Caco-2 (cell line): ENCODE results near the gene IL2RG. TPM values are rescaled to one million over a fixed set of nuclear protein-coding genes. Genes with fewer than 3 reads are reported as not detected.

Experiments used
- BruUV-seq: library from RNA; stranded (reverse); fragments of 400-500 nt; replicated peaks from 2 replicates; lab custom pipeline; 2021; lab: Mats Ljungman, UMichigan
- CTCF ChIA-PET: fragments of 300-600 bp; sonication (Branson Sonifier 250); formaldehyde crosslinking; loops from one replicate; lab custom pipeline; 2022; ENCODE audit warnings: antibody characterized with exemption; lab: Charles Lee
- POLR2A ChIA-PET: fragments of 300-600 bp; sonication (Branson Sonifier 250); formaldehyde crosslinking; loops from one replicate; lab custom pipeline; 2022; ENCODE audit warnings: antibody characterized with exemption; lab: Charles Lee
- DNase-seq, 2 experiments: peaks; one replicate each; pipeline versions ENCODE4 v3.0.0 to v3.0.0-alpha.2; 2020 to 2022
- H3K27me3 ChIP-seq: replicated peaks from 2 replicates; pipeline ENCODE4 v1.6.0; 2011; ENCODE audit warnings: low read length; ENCODE audit not compliant: control insufficient read depth, insufficient read depth
- H3K36me3 ChIP-seq: 2 replicates; pipeline ENCODE4 v1.5.1; 2011; ENCODE audit warnings: low read length; ENCODE audit not compliant: control insufficient read depth, insufficient read depth
- H3K4me1 ChIP-seq: fragments of 250-450 bp; sonication (Bioruptor Pico); 2 replicates; pipeline ENCODE4 v1.5.1; 2020; ENCODE audit warnings: mild to moderate bottlenecking
- H3K4me3 ChIP-seq: 2 replicates; pipeline ENCODE4 v1.5.1; 2011; ENCODE audit warnings: low read depth, mild to moderate bottlenecking, control low read depth, low read length
- H3K9me3 ChIP-seq: fragments of 250-450 bp; sonication (Bioruptor Pico); 2 replicates; pipeline ENCODE4 v1.5.1; 2020; ENCODE audit warnings: mild to moderate bottlenecking, moderate library complexity
- H3K27ac Mint-ChIP-seq: one replicate; pipeline ENCODE4 v1.8.0; 2022; ENCODE audit warnings: mixed read lengths; ENCODE audit not compliant: unreplicated experiment
- H3K27me3 Mint-ChIP-seq: one replicate; pipeline ENCODE4 v1.8.0; 2022; ENCODE audit warnings: mixed read lengths; ENCODE audit not compliant: insufficient read depth, unreplicated experiment
- H3K36me3 Mint-ChIP-seq: one replicate; pipeline ENCODE4 v1.8.0; 2022; ENCODE audit warnings: mild to moderate bottlenecking, mixed read lengths; ENCODE audit not compliant: insufficient read depth, unreplicated experiment
- H3K4me1 Mint-ChIP-seq: one replicate; pipeline ENCODE4 v1.8.0; 2022; ENCODE audit warnings: low read depth, mixed read lengths; ENCODE audit not compliant: unreplicated experiment
- H3K4me3 Mint-ChIP-seq: one replicate; pipeline ENCODE4 v1.8.0; 2022; ENCODE audit warnings: mild to moderate bottlenecking, moderate library complexity, mixed read lengths; ENCODE audit not compliant: unreplicated experiment
- H3K9me3 Mint-ChIP-seq: one replicate; pipeline ENCODE4 v1.8.0; 2022; ENCODE audit warnings: mixed read lengths; ENCODE audit not compliant: unreplicated experiment
- CTCF ChIP-seq, 2 experiments: fragments of 200-600 bp in 1 of 2; IDR thresholded peaks; 1 replicate in 1 of 2; 2 replicates in 1 of 2; pipeline versions ENCODE4 v1.5.1 to v1.8.0; 2011 to 2022; ENCODE audit warnings: antibody characterized with exemption in 1 of 2, control low read depth in 1 of 2, inconsistent platforms in 1 of 2, low read depth in 1 of 2, low read length in 1 of 2, mild to moderate bottlenecking in 1 of 2, moderate library complexity in 1 of 2; ENCODE audit not compliant: insufficient read depth in 1 of 2, severe bottlenecking in 1 of 2, unreplicated experiment in 1 of 2
- intact Hi-C: fragments of 100-400 bp; cut with micrococcal nuclease; formaldehyde crosslinking; loops from one replicate; pipeline ENCODE4 v1.10.0; 2022; ENCODE audit not compliant: unreplicated experiment
- total RNA-seq: library from RNA; stranded (reverse); gene quantifications from 2 replicates; pipeline ENCODE4 v1.2.3, GENCODE V29; 2022

The IL2RG gene
- total RNA-seq, 1 experiment from 2014 or later = 5.1 TPM

- intact Hi-C loops = no loop called here
- Histone ChIP-seq H3K9me3 (no peaks in the 10 kb centered on the region), H3K36me3 (no peaks in the 10 kb centered on the region), H3K27me3 (no peaks in the 10 kb centered on the region), H3K4me1 (no peaks in the 10 kb centered on the region), H3K4me3 (no peak overlapping the region)
- CTCF ChIA-PET = no interaction called here
- Mint-ChIP-seq H3K27me3 (no peaks in the 10 kb centered on the region), H3K4me1 (peaks cover 6% of the 10 kb centered on the region), H3K36me3 (no peaks in the 10 kb centered on the region), H3K4me3 (no peak overlapping the region), H3K9me3 (no peaks in the 10 kb centered on the region), H3K27ac (no peak overlapping the region)
- POLR2A ChIA-PET = no interaction called here
- no peak for DNase-seq
- BruUV-seq = no TSS peak
- no peak for TF ChIP-seq CTCF (IDR thresholded peaks at IDR 0.05; ENCODE audit: insufficient read depth in 1 of 2, low read depth in 1 of 2, low read length in 1 of 2, severe bottlenecking in 1 of 2, unreplicated experiment in 1 of 2)
These were observed 47.2 kb upstream of the IL2RG start for GRCh38 chrX:71158603-71159002.

GRCh38 chrX:71154641-71155040 is 43.3 kb upstream of the IL2RG start:
- Histone ChIP-seq H3K4me3 (no peak overlapping the region), H3K27me3 (no peaks in the 10 kb centered on the region), H3K36me3 (no peaks in the 10 kb centered on the region), H3K9me3 (no peaks in the 10 kb centered on the region), H3K4me1 (no peaks in the 10 kb centered on the region)
- H3K27ac Mint-ChIP-seq = no peak overlapping the region
- no peaks in the 10 kb centered on the region for H3K36me3 Mint-ChIP-seq
- ChIA-PET CTCF (no interaction called here), POLR2A (no interaction called here)
- intact Hi-C loops = no loop called here
- DNase-seq = no peak
- no peaks in the 10 kb centered on the region for H3K27me3 Mint-ChIP-seq
- no TSS peak for BruUV-seq
- TF ChIP-seq CTCF (IDR thresholded peaks at IDR 0.05; ENCODE audit: insufficient read depth in 1 of 2, low read depth in 1 of 2, low read length in 1 of 2, severe bottlenecking in 1 of 2, unreplicated experiment in 1 of 2) = no peak
- peaks cover 6% of the 10 kb centered on the region for H3K4me1 Mint-ChIP-seq
- H3K4me3 Mint-ChIP-seq = no peak overlapping the region
- H3K9me3 Mint-ChIP-seq = no peaks in the 10 kb centered on the region

GRCh38 chrX:71154196-71154595 is 42.8 kb upstream of the IL2RG start:
- Histone ChIP-seq H3K9me3 (no peaks in the 10 kb centered on the region), H3K4me3 (no peak overlapping the region), H3K36me3 (no peaks in the 10 kb centered on the region), H3K4me1 (no peaks in the 10 kb centered on the region), H3K27me3 (no peaks in the 10 kb centered on the region)
- DNase-seq = no peak
- H3K9me3 Mint-ChIP-seq = no peaks in the 10 kb centered on the region
- ChIA-PET POLR2A (no interaction called here), CTCF (no interaction called here)
- no peak overlapping the region for H3K4me3 Mint-ChIP-seq
- intact Hi-C loops = no loop called here
- H3K27me3 Mint-ChIP-seq = no peaks in the 10 kb centered on the region
- TF ChIP-seq CTCF (IDR thresholded peaks at IDR 0.05; ENCODE audit: insufficient read depth in 1 of 2, low read depth in 1 of 2, low read length in 1 of 2, severe bottlenecking in 1 of 2, unreplicated experiment in 1 of 2) = no peak
- no TSS peak for BruUV-seq
- H3K27ac Mint-ChIP-seq = no peak overlapping the region
- peaks cover 6% of the 10 kb centered on the region for H3K4me1 Mint-ChIP-seq
- no peaks in the 10 kb centered on the region for H3K36me3 Mint-ChIP-seq
